IPS-18c (cell line): ENCODE results near the gene KRTAP9-4.
"Not testable (repeated sequence)": the region's sequence is repeated elsewhere in the genome, so short reads cannot be mapped to it uniquely, and the experiment has no call there.

Experiments used
- H3K4me3 ChIP-seq: 2 replicates; pipeline ENCODE4 v1.7.0; 2013; ENCODE audit warnings: low read depth, mild to moderate bottlenecking, low read length, moderate library complexity; ENCODE audit not compliant: insufficient read depth
- H3K9me3 ChIP-seq: one replicate; pipeline ENCODE4 v1.6.1; 2013; ENCODE audit warnings: mild to moderate bottlenecking, low read length, moderate library complexity; ENCODE audit not compliant: control insufficient read depth, insufficient read depth

KRTAP9-4 gene, protein sequence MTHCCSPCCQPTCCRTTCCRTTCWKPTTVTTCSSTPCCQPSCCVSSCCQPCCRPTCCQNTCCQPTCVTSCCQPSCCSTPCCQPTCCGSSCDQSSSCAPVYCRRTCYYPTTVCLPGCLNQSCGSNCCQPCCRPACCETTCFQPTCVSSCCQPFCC

DNA sequence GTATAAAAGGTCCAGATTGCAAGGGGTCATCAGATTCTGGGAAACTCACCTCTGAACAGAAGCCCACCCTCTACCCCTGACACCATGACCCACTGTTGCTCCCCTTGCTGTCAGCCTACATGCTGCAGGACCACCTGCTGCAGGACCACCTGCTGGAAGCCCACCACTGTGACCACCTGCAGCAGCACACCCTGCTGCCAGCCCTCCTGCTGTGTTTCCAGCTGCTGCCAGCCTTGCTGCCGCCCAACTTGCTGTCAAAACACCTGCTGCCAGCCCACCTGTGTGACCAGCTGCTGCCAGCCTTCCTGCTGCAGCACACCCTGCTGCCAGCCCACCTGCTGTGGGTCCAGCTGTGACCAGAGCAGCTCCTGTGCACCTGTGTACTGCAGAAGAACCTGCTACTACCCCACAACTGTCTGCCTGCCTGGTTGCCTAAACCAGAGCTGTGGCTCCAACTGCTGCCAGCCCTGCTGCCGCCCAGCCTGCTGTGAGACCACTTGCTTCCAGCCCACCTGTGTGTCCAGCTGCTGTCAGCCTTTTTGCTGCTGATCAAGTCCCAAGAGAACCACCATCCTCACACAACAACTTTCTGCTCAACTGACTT is at the start of gene KRTAP9-4:
TSS of gene KRTAP9-4 (plus strand) at position 51 of the 604 bp plus-strand sequence. CDS start at position 85, 34 bp downstream.
- H3K9me3 ChIP-seq, H3K4me3 ChIP-seq: not testable (repeated sequence)

DNA sequence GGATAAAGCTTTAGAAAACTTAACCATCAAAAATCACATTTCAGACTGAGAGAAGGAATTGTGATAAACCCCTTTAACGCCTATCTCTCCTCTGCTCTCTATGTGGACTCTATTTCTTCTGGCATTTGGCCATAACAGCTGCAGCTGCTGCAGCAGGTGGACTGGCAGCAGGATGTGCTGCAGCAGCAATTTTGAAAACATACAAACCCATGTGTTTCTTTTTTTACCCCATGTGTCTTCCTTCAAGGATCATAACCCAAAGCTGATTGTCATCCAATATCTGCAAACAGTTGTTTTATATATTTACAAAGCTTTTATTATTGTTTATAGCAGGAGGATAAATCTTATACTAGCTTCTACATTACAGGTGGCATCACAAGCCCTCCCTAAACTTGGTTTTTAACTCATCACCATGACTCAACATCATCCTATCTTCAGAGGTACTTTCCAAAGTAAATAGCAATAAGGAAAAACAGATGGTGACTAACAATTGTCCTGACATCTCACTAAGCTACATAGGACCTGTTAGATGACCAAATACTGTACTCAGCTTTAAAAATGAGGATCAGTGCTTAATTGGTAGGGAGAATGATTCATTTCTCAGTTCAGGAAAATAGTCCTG is 37.5 kb upstream of the KRTAP9-4 start:
- H3K9me3 ChIP-seq, result no peaks in the 10 kb centered on the region

DNA sequence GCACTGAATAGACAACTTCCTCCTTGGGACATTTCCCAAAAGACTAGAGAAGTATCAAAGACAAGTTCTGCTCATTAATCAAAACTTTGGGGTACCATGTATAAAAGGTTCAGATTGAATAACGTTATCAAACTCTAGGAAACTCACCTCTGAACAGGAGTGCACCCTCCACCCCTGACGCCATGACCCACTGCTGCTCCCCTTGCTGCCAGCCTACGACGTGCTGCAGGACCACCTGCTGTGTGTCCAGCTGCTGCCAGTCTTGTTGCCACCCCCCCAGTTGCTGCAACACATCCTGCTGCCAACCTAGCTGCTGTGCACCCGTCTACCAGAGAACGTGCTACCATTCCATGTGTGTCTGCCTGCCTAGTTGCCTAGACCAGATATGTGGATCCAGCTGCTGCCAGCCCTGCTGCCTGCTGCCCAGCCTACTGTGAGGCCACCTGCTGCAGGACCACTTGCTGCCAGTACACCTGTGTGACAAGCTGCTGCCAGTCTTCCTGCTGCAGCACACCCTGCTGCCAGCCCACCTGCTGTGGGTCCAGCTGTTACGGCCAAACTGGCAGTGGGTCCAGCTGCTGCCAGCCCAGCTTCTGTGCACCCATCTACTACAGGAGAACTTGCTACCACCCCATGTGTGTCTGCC is 36.8 kb upstream of the KRTAP9-4 start:
- no peak overlapping the region for H3K4me3 ChIP-seq
- H3K9me3 ChIP-seq, result no peaks in the 10 kb centered on the region

More for the DNA sequence above, 37.5 kb upstream of the KRTAP9-4 start:
- no peak overlapping the region for H3K4me3 ChIP-seq

DNA sequence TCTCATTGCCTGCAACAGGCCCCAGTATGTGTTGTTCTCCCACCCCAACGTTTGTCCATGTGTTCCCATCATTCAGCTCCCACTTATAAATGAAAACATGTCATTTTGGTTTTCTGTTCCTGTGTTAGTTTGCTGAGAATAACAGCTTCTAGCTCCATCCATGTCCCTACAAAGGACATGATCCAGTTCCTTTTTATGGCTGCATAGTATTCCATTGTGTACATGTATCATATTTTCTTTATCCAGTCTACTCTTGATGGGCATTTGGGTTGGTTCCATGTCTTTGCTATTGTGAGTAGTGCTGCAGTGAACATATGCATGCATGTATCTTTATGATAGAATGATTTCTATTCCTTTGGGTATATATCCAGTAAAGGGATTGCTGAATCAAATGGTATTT is 33.8 kb upstream of the KRTAP9-4 start:
- Histone ChIP-seq H3K4me3 (no peak overlapping the region), H3K9me3 (no peaks in the 10 kb centered on the region)

DNA sequence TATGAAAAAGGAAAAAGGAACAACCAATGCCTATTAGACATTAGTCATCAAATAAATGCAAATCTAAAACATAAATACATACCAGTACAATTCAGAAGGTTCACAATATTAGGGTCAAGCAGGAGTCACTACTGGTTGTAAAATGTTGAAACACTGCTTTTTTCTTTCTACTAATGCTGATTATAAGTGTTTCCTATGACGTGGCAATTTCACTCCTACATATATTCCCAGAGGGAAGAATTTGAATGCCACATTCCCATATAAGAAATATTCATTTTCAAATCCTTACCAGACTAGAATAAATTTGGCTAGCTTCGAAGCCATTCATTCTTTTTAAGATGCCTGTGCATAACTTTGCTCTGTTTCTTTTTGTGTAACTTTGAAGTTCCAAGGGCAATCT is 25.7 kb upstream of the KRTAP9-4 start:
- no peaks in the 10 kb centered on the region for H3K9me3 ChIP-seq
- H3K4me3 ChIP-seq, result no peak overlapping the region

DNA sequence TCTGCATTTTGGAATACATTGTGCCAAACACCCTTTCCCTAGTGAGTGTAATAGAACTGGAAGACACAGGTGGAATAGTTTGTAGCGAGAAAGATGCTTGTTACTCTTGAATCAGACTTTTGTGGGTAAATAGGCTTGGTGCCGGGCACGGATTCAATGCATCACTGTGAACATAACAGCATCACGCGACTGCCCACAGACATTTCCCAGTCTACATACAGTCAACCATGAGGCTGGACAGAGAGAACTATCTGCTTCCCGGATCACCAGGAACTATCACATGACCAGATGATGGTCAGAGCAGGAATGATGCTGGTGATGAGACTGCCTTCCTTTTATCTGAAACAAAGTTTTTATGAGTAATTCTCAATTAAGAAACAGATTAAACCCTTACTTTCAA is 23.4 kb upstream of the KRTAP9-4 start:
- Histone ChIP-seq H3K4me3 (no peak overlapping the region), H3K9me3 (no peaks in the 10 kb centered on the region)

DNA sequence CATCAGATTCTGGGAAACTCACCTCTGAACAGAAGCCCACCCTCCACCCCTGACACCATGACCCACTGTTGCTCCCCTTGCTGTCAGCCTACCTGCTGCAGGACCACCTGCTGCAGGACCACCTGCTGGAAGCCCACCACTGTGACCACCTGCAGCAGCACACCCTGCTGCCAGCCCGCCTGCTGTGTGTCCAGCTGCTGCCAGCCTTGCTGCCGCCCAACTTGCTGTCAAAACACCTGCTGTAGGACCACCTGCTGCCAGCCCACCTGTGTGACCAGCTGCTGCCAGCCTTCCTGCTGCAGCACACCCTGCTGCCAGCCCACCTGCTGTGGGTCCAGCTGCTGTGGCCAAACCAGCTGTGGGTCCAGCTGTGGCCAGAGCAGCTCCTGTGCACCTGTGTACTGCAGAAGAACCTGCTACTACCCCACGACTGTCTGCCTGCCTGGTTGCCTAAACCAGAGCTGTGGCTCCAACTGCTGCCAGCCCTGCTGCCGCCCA is 22.8 kb upstream of the KRTAP9-4 start, which contains the start of gene KRTAP9-2:
TSS of gene KRTAP9-2 (plus strand) at position 51 of the 498 bp plus-strand sequence. CDS start at position 58, 7 bp downstream.
- not testable (repeated sequence) for H3K9me3 ChIP-seq, H3K4me3 ChIP-seq

DNA sequence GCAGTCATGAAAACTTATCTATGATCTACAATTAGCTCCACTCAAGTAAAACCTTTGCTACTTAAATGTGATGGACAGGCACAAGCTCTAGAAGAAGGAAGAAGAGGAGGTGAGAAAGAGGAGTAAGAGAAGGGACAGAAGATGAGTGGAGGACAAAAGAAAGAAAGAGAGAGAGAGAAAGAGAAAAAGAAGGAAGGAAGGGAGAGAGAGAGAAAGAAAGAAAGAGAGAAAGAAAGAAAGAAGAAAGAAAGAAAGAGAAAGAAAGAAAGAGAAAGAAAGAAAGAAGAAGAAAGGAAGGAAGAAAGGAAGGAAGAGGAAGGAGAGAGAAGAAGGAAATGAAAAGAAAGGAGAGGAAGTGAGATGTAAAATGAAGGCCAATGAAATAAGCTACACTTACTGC is 19.4 kb upstream of the KRTAP9-4 start:
- no peak overlapping the region for H3K4me3 ChIP-seq
- H3K9me3 ChIP-seq, result no peaks in the 10 kb centered on the region

DNA sequence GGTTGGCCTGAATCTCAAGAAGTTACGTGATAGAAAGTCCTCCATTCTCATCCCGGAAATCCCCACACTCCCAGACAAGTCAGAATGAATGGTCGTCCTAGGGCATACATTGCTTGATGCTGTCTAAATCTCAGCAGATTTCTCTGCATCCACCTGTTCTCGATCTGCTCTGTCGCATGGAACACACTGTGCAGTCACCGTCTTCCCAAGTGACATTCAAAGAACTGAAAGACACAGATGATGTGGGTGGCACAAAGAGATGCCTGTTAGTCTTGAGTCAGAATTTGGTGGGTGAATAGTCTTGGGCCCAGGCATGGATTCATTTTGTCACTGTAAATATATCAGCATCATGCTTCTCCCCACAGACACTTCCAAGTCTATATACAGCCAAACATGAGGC is 17.8 kb upstream of the KRTAP9-4 start:
- H3K9me3 ChIP-seq, result no peaks in the 10 kb centered on the region
- H3K4me3 ChIP-seq, result no peak overlapping the region

DNA sequence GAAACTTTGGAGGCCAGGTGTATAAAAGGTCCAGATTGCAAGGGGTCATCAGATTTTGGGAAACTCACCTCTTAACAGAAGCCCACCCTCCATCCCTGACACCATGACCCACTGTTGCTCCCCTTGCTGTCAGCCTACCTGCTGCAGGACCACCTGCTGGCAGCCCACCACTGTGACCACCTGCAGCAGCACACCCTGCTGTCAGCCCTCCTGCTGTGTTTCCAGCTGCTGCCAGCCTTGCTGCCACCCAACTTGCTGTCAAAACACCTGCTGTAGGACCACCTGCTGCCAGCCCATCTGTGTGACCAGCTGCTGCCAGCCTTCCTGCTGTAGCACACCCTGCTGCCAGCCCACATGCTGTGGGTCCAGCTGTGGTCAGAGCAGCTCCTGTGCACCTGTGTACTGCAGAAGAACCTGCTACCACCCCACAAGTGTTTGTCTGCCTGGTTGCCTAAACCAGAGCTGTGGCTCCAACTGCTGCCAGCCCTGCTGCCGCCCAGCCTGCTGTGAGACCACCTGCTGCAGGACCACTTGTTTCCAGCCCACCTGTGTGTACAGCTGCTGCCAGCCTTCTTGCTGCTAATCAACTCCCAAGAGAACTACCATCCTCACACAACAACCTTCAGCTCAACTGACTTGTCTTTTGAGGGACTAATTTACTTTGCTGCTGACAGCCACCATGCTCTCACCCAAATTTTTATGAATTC is 16.9 kb upstream of the KRTAP9-4 start, which contains the start of gene KRTAP9-3:
TSS of gene KRTAP9-3 (plus strand) at position 51 of the 707 bp plus-strand sequence. CDS start at position 104, 53 bp downstream.
- H3K9me3 ChIP-seq, H3K4me3 ChIP-seq: not testable (repeated sequence)

DNA sequence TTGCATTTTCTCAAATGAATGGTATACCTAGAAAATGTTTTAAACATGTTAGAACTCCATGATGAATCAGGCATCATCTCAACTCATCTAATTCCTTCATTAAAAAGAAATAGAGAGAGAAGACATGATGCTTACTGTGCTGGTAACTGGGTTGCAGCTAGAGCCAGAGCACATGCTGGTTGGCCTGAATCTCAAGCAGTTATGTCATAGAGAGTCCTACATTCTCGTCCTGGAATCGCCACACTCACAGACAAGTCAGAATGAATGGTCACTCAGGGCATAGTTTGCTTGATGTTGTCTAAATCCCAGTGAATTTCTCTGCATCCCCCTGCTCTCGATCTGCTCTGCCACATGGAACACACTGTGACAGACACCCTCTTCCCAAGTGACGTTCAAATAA is 12.4 kb upstream of the KRTAP9-4 start:
- not testable (repeated sequence) for H3K9me3 ChIP-seq, H3K4me3 ChIP-seq

DNA sequence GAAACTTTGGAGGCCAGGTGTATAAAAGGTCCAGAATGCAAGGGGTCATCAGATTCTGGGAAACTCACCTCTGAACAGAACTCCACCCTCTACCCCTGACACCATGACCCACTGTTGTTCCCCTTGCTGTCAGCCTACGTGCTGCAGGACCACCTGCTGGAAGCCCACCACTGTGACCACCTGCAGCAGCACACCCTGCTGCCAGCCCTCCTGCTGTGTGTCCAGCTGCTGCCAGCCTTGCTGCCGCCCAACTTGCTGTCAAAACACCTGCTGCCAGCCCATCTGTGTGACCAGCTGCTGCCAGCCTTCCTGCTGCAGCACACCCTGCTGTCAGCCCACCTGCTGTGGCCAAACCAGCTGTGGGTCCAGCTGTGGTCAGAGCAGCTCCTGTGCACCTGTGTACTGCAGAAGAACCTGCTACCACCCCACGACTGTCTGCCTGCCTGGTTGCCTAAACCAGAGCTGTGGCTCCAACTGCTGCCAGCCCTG is 11.5 kb upstream of the KRTAP9-4 start, which contains the start of gene KRTAP9-8:
TSS of gene KRTAP9-8 (plus strand) at position 51 of the 489 bp plus-strand sequence. CDS start at position 104, 53 bp downstream.
- not testable (repeated sequence) for H3K4me3 ChIP-seq, H3K9me3 ChIP-seq

DNA sequence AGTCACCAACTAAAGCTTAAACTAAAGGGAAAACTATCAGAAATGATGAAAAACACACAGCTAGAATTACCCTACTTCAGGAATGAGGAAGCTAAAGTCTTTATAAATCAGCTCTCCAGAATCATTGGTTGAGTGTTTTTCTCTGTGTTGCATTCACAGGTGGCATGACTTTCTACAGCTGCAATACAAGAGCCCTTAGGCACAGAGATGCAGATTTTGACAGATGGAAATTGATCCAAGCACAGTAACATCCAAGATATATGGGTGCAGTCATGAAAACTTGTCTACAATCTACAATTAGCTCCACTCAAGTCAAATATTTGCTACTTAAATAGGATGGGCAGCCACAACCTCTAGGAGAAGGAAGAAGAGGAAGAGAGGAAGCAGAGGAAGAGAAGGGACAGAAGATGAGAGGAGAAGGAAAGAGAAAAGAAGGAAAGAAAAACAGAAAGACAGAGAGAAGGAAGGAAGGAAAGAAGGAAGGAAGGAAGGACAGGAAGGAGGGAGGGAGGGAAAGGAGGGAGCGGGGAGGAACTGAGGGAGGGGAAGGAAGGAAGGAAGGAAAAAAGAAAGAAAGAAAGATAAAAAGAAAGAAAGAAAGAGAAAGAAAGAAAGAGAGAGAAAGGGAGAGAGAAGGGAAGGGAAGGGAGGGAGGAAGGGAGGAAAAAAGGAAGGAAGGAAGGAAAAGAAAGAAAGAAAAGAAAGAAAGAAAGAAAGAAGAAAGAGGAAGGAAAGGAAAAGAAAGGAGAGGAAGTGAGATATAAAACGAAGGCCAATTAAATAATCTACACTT is 2.3 kb upstream of the KRTAP9-4 start:
- H3K9me3 ChIP-seq, H3K4me3 ChIP-seq: not testable (repeated sequence)

DNA sequence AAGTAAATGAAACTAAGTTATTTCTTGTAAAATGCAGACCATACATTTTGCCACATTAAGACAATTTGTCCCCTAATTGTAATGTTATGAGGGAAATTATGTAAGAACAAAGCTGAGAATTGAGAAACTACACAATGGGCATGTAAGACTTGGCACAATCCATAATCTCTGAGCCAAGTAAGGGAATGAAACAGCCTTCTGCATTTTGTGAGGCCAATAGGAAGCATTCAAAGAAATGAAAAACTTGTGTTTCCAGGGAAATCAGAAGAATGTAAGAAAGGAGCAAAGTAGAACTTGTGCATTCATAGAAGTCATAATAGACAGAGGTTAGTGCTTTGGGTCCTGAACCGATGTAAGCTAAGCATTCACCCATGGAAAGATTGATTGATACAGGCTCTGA is 1.8 kb downstream of the KRTAP9-4 start:
- peaks cover 2% of the 10 kb centered on the region for H3K9me3 ChIP-seq
- H3K4me3 ChIP-seq, result no peak overlapping the region

DNA sequence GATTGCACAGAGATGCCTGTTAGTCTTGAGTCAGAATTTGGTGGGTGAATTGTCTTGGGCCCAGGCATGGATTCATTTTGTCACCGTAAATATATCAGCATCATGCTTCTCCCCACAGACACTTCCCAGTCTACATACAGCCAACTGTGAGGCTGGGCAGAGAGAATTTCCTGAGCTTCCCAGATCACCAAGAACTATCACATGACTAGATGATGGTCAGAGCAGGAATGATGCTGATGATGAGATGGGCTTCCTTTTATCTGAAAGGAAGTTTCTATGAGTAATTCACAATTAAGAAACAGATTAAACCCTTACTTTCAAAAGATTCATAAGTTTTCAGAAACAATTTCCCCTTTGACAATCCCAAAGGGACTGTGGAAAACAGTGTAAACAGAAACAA is 5.4 kb downstream of the KRTAP9-4 start:
- Histone ChIP-seq H3K9me3 (peaks cover 2% of the 10 kb centered on the region), H3K4me3 (no peak overlapping the region)
